Measurements from ENCODE around the gene LAPTM5. TPM values are rescaled to one million over a fixed set of nuclear protein-coding genes. Genes with fewer than 3 reads are reported as not detected.
"Not testable (repeated sequence)": the region's sequence is repeated elsewhere in the genome, so short reads cannot be mapped to it uniquely, and the experiment has no call there.

Gene LAPTM5
- total RNA-seq, 1 donor from 2014 or later = 3.1 TPM

GRCh38 chr1:30692201-30692947, 65.2 kb downstream of the LAPTM5 start:
- Histone ChIP-seq H3K36me3 (ENCODE audit: control insufficient read depth, insufficient read depth, low read length) (no peaks in the 10 kb centered on the region), H3K27me3 (ENCODE audit: control insufficient read depth, insufficient read depth, low read length) (no peaks in the 10 kb centered on the region), H3K4me3 (ENCODE audit: low read depth, low read length) (no peak overlapping the region)
- no peak for TF ChIP-seq CTCF (IDR thresholded peaks at IDR 0.05; ENCODE audit: insufficient read depth, low read length, poor library complexity, severe bottlenecking)
- no peak for DNase-seq (ENCODE audit: low read depth)

- TF ChIP-seq CTCF (IDR thresholded peaks at IDR 0.05; ENCODE audit: insufficient read depth, low read length, poor library complexity, severe bottlenecking) = no peak
- H3K36me3 ChIP-seq (ENCODE audit: control insufficient read depth, insufficient read depth, low read length) = no peaks in the 10 kb centered on the region
- peaks cover 6% of the 10 kb centered on the region for H3K27me3 ChIP-seq (ENCODE audit: control insufficient read depth, insufficient read depth, low read length)
- no peak overlapping the region for H3K4me3 ChIP-seq (ENCODE audit: low read depth, low read length)
- no peak for DNase-seq (ENCODE audit: low read depth)
These were observed 66.1 kb downstream of the LAPTM5 start for GRCh38 chr1:30691480-30691879.

DNA sequence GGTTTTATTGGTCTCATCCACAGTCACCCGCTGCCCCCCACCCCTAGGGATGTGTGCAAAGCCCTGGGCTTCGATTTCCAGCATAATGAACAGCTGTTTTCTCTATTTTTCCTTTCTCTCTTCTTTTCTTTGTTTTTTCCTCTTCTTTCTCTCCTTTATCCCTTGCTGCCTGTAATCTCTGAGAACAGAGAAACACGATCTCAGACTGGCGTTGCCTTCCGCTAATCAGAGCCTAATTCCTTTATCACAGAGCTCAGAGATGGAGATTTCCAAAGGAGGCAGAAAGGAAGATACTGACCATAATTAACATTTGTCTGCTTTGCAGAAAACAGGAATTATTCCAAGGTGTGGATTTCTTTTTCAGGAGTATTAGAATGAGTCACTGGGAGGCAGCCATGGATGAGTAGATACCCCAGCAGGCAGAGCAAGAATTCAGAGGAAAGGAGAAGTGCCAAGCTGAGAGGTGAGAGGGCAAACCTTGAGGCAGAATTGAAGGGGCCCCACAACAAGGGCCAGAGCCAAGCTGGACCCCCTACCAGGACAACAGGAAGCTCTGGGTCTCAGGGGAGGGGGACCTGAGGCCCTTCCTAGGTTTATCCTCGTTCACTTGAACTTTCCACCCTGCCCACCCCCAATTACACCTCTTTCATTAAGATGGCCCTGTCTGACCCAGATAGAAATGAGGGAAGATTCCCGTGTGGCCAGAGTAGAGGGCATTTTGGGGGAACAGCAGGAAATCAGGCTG, 67.5 kb downstream of the LAPTM5 start:
- no peak for DNase-seq (ENCODE audit: low read depth)
- H3K27me3 ChIP-seq (ENCODE audit: control insufficient read depth, insufficient read depth, low read length) = peaks cover 18% of the 10 kb centered on the region
- no peak for TF ChIP-seq CTCF (IDR thresholded peaks at IDR 0.05; ENCODE audit: insufficient read depth, low read length, poor library complexity, severe bottlenecking)
- H3K4me3 ChIP-seq (ENCODE audit: low read depth, low read length) = no peak overlapping the region
- no peaks in the 10 kb centered on the region for H3K36me3 ChIP-seq (ENCODE audit: control insufficient read depth, insufficient read depth, low read length)

- no peak for TF ChIP-seq CTCF (IDR thresholded peaks at IDR 0.05; ENCODE audit: insufficient read depth, low read length, poor library complexity, severe bottlenecking)
- H3K4me3 ChIP-seq (ENCODE audit: low read depth, low read length) = no peak overlapping the region
- no peak for DNase-seq (ENCODE audit: low read depth)
- no peaks in the 10 kb centered on the region for H3K36me3 ChIP-seq (ENCODE audit: control insufficient read depth, insufficient read depth, low read length)
- H3K27me3 ChIP-seq (ENCODE audit: control insufficient read depth, insufficient read depth, low read length) = peaks cover 27% of the 10 kb centered on the region
These were observed 68.4 kb downstream of the LAPTM5 start for GRCh38 chr1:30688920-30689794.

DNA sequence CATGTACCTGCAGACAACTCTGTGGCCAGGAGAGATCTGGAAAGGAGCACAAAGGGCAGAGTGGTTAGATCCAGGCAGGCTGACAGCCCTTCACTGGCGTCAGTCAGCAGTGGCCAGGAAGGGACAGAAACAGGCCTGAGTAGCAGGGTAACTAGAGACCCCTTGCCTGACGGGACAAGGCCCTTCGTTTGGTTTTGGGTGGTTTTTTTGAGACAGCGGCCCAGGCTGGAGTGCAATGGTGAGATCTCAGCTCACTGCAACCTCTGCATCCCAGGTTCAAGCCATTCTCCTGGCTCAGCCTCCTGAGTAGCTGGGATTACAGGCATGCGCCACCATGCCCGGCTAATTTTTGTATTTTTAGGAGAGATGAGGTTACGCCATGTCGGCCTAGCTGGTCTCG, 69.1 kb downstream of the LAPTM5 start:
- DNase-seq (ENCODE audit: low read depth); H3K36me3 ChIP-seq (ENCODE audit: control insufficient read depth, insufficient read depth, low read length); H3K4me3 ChIP-seq (ENCODE audit: low read depth, low read length): not testable (repeated sequence)
- peaks cover 32% of the 10 kb centered on the region for H3K27me3 ChIP-seq (ENCODE audit: control insufficient read depth, insufficient read depth, low read length)

DNA sequence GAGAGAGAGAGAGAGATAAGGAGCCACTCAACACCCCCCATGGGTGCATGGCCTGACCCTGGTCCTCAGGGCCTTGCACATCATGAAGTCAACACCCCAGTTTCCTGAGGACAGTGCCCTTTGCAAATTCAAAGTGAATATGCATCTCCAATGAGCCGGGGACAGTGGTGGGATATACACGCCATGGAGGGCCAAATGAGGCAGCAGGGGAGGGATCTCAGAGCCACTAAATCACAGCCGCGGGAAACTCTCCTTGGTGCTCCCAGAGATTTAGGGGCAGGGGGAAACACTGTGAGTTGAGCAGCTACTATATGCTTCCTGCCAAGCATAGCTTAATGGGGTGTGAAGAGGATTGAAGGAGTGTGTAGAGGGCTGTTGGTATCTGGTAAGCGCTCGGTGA, 69.7 kb downstream of the LAPTM5 start:
- H3K27me3 ChIP-seq (ENCODE audit: control insufficient read depth, insufficient read depth, low read length) = peaks cover 32% of the 10 kb centered on the region

More for the DNA sequence above, 69.7 kb downstream of the LAPTM5 start:
- no peak for TF ChIP-seq CTCF (IDR thresholded peaks at IDR 0.05; ENCODE audit: insufficient read depth, low read length, poor library complexity, severe bottlenecking)
- H3K4me3 ChIP-seq (ENCODE audit: low read depth, low read length) = no peak overlapping the region
- no peak for DNase-seq (ENCODE audit: low read depth)
- no peaks in the 10 kb centered on the region for H3K36me3 ChIP-seq (ENCODE audit: control insufficient read depth, insufficient read depth, low read length)

Measured in kidney epithelial cell (primary cell).